ENCODE measurements around the gene FGG.
"Not testable (repeated sequence)": the region's sequence is repeated elsewhere in the genome, so short reads cannot be mapped to it uniquely, and the experiment has no call there.

DNA sequence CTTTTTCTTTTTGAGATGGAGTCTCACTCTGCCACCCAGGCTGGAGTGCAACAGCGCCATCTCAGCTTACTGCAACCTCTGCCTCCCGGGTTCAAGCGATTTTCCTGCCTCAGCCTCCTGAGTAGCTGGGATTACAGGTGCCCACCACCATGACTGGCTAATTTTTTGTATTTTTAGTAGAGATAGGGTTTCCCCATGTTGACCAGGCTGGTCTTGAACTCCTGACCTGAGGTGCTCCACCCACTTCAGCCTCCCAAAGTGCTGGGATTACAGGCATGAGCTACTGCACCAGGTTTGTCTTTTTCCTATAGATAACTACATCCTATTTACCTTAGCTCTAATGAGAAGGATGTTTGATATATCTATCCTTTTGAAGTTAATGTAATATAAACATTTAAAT, 18.1 kb downstream of the FGG start:
- not testable (repeated sequence) for TF ChIP-seq CTCF (conservative IDR thresholded peaks at IDR 0.05 in 1 of 2, IDR thresholded peaks at IDR 0.05 in 1 of 2; ENCODE audit: low read depth in 1 of 2, low read length in 2 of 2); EZH2 (IDR thresholded peaks at IDR 0.05; ENCODE audit: low read length, missing control alignments)

Data from fibroblast of lung (primary cell).